A172 (cell line): ENCODE results near the gene CHD6. TPM values are rescaled to one million over a fixed set of nuclear protein-coding genes. Genes with fewer than 3 reads are reported as not detected.

Source experiments
- DNase-seq: peaks from one replicate; pipeline ENCODE4 v3.0.0-alpha.2; 2015; ENCODE audit warnings: low spot score
- total RNA-seq: library from RNA; depleted of rRNA; stranded (reverse); fragments of >200 nt; shearing (Covaris generic); gene quantifications from 2 replicates; pipeline ENCODE4 v1.2.3, GENCODE V29; 2014

Gene CHD6
- total RNA-seq, 1 experiment from 2014 or later: 17.0 TPM

GRCh38 chr20:41592516-41593216, 25.5 kb downstream of the CHD6 start:
- no peak for DNase-seq

- DNase-seq: peak; percentile 76
These were observed 30.2 kb downstream of the CHD6 start for GRCh38 chr20:41587956-41588355.

GRCh38 chr20:41587523-41587922, 30.7 kb downstream of the CHD6 start:
- DNase-seq: no peak

- no peak for DNase-seq
These were observed 31.4 kb downstream of the CHD6 start for GRCh38 chr20:41586772-41587171.

- no peak for DNase-seq
These were observed 37.8 kb downstream of the CHD6 start for GRCh38 chr20:41580350-41580749.

GRCh38 chr20:41577129-41578009, 40.8 kb downstream of the CHD6 start:
- no peak for DNase-seq

GRCh38 chr20:41575412-41575811, 42.8 kb downstream of the CHD6 start:
- DNase-seq: no peak

- DNase-seq: no peak
These were observed 43.3 kb downstream of the CHD6 start for GRCh38 chr20:41574802-41575389.

GRCh38 chr20:41573955-41574354, 44.2 kb downstream of the CHD6 start:
- no peak for DNase-seq

GRCh38 chr20:41572010-41572572, 46.1 kb downstream of the CHD6 start:
- DNase-seq: no peak

GRCh38 chr20:41571006-41571405, 47.2 kb downstream of the CHD6 start:
- DNase-seq: no peak

GRCh38 chr20:41570557-41570956, 47.6 kb downstream of the CHD6 start:
- DNase-seq: no peak

GRCh38 chr20:41567615-41568014, 50.6 kb downstream of the CHD6 start:
- DNase-seq: no peak

GRCh38 chr20:41566896-41567527, 51.2 kb downstream of the CHD6 start:
- no peak for DNase-seq

- no peak for DNase-seq
These were observed 55.1 kb downstream of the CHD6 start for GRCh38 chr20:41563087-41563486.

- no peak for DNase-seq
These were observed 57.2 kb downstream of the CHD6 start for GRCh38 chr20:41560970-41561369.

GRCh38 chr20:41559658-41560057, 58.5 kb downstream of the CHD6 start:
- no peak for DNase-seq

- no peak for DNase-seq
These were observed 64.9 kb downstream of the CHD6 start for GRCh38 chr20:41553142-41553879.

GRCh38 chr20:41552295-41553068, 65.7 kb downstream of the CHD6 start:
- DNase-seq: no peak

GRCh38 chr20:41551011-41551705, 67.0 kb downstream of the CHD6 start:
- no peak for DNase-seq
